CD4-positive, alpha-beta T cell (primary cell): Measurements from ENCODE around the gene FDX2. TPM values are rescaled to one million over a fixed set of nuclear protein-coding genes. Genes with fewer than 3 reads are reported as not detected.

Experiments
- ATAC-seq: fragments of 200-7000 bp; cut with Tn5 transposase; one replicate; pipeline ENCODE4 v1.10.0; 2022; ENCODE audit warnings: mild to moderate bottlenecking; ENCODE audit not compliant: poor library complexity
- CTCF ChIA-PET: fragments of 350-600 bp; sonication (Branson Sonifier 250); formaldehyde crosslinking; loops from one replicate; lab custom pipeline; 2021; ENCODE audit warnings: antibody characterized with exemption, inconsistent platforms; lab: Charles Lee
- POLR2A ChIA-PET: fragments of 350-600 bp; sonication (Branson Sonifier 250); formaldehyde crosslinking; loops from one replicate; lab custom pipeline; 2021; ENCODE audit warnings: antibody characterized with exemption, inconsistent platforms; lab: Charles Lee
- DNase-seq, 14 experiments: peaks; one replicate each; pipeline ENCODE4 v3.0.0-alpha.2; 2013 to 2020; ENCODE audit warnings: mixed read lengths in 2 of 14
- H3K27ac ChIP-seq, 2 donors: one replicate each; pipeline versions ENCODE4 v1.5.1 to v1.7.0; 2013; ENCODE audit warnings: low read length in 2 of 2, low read depth in 1 of 2, mild to moderate bottlenecking in 1 of 2
- H3K27me3 ChIP-seq, 2 experiments: 1 replicate in 1 of 2; 2 replicates in 1 of 2; pipeline versions ENCODE4 v1.6.1 to v1.7.0; 2013; ENCODE audit warnings: low read length in 2 of 2, control low read depth in 1 of 2, mild to moderate bottlenecking in 1 of 2, moderate library complexity in 1 of 2; ENCODE audit not compliant: insufficient read depth in 2 of 2, control insufficient read depth in 1 of 2
- H3K36me3 ChIP-seq: one replicate; pipeline ENCODE4 v1.6.1; 2013; ENCODE audit warnings: low read length, control low read depth; ENCODE audit not compliant: insufficient read depth
- H3K4me1 ChIP-seq: one replicate; pipeline ENCODE4 v1.6.1; 2013; ENCODE audit warnings: low read length, control low read depth; ENCODE audit not compliant: insufficient read depth
- H3K4me3 ChIP-seq: one replicate; pipeline ENCODE4 v1.5.1; 2013; ENCODE audit warnings: mild to moderate bottlenecking, low read length, moderate library complexity
- H3K9me3 ChIP-seq, 2 experiments: 1 replicate in 1 of 2; 2 replicates in 1 of 2; pipeline versions ENCODE4 v1.6.1 to v1.7.0; 2013; ENCODE audit warnings: low read length in 2 of 2, mild to moderate bottlenecking in 2 of 2, control low read depth in 1 of 2, moderate library complexity in 1 of 2; ENCODE audit not compliant: control insufficient read depth in 1 of 2, insufficient read depth in 1 of 2
- H3K27ac Mint-ChIP-seq: one replicate; pipeline ENCODE4 v1.8.0; 2020; ENCODE audit warnings: mixed read lengths
- H3K27me3 Mint-ChIP-seq: one replicate; pipeline ENCODE4 v1.8.0; 2021; ENCODE audit warnings: mixed read lengths
- H3K36me3 Mint-ChIP-seq: one replicate; pipeline ENCODE4 v1.8.0; 2021; ENCODE audit warnings: low read depth, mixed read lengths
- H3K4me1 Mint-ChIP-seq: one replicate; pipeline ENCODE4 v1.8.0; 2021; ENCODE audit warnings: low read depth, mixed read lengths
- H3K4me3 Mint-ChIP-seq: one replicate; pipeline ENCODE4 v1.8.0; 2020; ENCODE audit warnings: mild to moderate bottlenecking, mixed read lengths
- H3K9me3 Mint-ChIP-seq: one replicate; pipeline ENCODE4 v1.8.0; 2020; ENCODE audit warnings: mixed read lengths
- intact Hi-C, 2 experiments: fragments of 100-400 bp; cut with DNase I in 1 of 2; cut with micrococcal nuclease in 1 of 2; formaldehyde crosslinking; loops; one replicate each; pipeline versions ENCODE4 v1.15.1 to v1.9.0; 2023 to 2025; cut with DNase I, micrococcal nuclease
- total RNA-seq, 174 experiments: library from RNA in 2 of 174; stranded (reverse) in 2 of 174; gene quantifications; one replicate each; pipeline ENCODE4 v1.2.3 and lab custom pipeline; 2021 to 2026
- TF ChIP-seq, protein P1 (sequence below): fragments of 200-600 bp; IDR thresholded peaks from one replicate; pipeline ENCODE4 v1.8.0; 2022; ENCODE audit warnings: antibody characterized with exemption, mild to moderate bottlenecking

Gene FDX2
- total RNA-seq, 2 experiments from 2014 or later, result 1.2 to 1.9 TPM

DNA sequence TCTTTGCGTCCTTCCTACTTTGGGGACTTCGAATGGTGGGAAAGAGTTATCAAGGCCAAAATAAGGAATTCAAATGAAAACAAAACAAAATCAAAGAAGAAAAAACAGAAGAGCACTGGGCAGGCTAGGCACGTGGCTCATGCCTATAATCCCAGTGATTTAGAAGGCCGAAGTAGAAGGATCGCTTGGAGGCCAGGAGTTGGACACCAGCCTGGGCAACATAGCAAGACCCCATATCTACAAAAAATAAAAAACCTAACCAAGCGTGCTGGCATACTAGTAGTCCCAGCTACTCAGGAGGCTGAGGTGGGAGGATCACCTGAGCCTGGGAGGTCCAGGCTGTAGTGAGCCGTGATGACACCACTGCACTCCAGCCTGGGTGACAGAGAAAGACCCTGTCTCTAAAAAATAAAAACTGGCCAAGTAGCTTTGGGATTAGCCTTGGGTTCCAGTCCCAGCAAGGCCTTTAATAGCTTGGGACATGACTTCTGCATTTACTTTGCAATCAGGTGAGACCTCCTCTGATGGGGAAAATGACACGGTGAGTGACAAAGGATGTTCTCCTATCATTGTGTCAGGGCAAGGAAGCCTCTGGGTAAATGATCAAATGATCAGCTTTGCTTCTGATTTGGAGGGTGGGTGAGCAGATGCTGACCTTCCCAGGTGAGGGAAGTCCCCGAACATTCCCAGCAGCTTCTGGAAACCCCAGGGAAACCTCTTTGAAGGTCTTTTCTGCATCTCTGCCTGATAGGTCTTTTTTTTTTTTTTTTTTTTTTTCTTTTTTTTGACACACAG, 37.8 kb downstream of the FDX2 start:
- H3K4me1 Mint-ChIP-seq, result peaks cover 4% of the 10 kb centered on the region
- TF ChIP-seq, protein P1, sequence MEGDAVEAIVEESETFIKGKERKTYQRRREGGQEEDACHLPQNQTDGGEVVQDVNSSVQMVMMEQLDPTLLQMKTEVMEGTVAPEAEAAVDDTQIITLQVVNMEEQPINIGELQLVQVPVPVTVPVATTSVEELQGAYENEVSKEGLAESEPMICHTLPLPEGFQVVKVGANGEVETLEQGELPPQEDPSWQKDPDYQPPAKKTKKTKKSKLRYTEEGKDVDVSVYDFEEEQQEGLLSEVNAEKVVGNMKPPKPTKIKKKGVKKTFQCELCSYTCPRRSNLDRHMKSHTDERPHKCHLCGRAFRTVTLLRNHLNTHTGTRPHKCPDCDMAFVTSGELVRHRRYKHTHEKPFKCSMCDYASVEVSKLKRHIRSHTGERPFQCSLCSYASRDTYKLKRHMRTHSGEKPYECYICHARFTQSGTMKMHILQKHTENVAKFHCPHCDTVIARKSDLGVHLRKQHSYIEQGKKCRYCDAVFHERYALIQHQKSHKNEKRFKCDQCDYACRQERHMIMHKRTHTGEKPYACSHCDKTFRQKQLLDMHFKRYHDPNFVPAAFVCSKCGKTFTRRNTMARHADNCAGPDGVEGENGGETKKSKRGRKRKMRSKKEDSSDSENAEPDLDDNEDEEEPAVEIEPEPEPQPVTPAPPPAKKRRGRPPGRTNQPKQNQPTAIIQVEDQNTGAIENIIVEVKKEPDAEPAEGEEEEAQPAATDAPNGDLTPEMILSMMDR, result no peak
- H3K27ac ChIP-seq, result no peak overlapping the region
- ATAC-seq, result no peak
- no peaks in the 10 kb centered on the region for H3K9me3 Mint-ChIP-seq
- no peaks in the 10 kb centered on the region for H3K9me3 ChIP-seq
- no peak overlapping the region for H3K4me3 ChIP-seq
- intact Hi-C loops, result no loop called here
- no peaks in the 10 kb centered on the region for H3K27me3 ChIP-seq
- ChIA-PET POLR2A (no interaction called here), CTCF (interaction anchor here (0.9 to 1.0 kb wide), 3 partner anchors 9 to 111 kb away, joined by 3 to 4 read pairs (median 3); no protein-coding TSS in a partner anchor)
- no peaks in the 10 kb centered on the region for H3K4me1 ChIP-seq
- peak in 1 of 14 experiments; percentile 10 for DNase-seq
- no peak overlapping the region for H3K4me3 Mint-ChIP-seq
- H3K36me3 ChIP-seq, result peaks cover 22% of the 10 kb centered on the region
- no peaks in the 10 kb centered on the region for H3K27me3 Mint-ChIP-seq
- peaks cover 30% of the 10 kb centered on the region for H3K36me3 Mint-ChIP-seq
- no peak overlapping the region for H3K27ac Mint-ChIP-seq

- ATAC-seq (no peak), DNase-seq (no peak)
- H3K27ac ChIP-seq, result no peak overlapping the region
- no peak overlapping the region for H3K4me3 ChIP-seq
- TF ChIP-seq, protein P1, result no peak
- H3K4me3 Mint-ChIP-seq, result no peak overlapping the region
- intact Hi-C loops, result loop anchor here in 1 of 2 experiments (5.0 kb wide), 1 partner anchor 43 kb away; the partner anchor contains the start of gene FDX2
- ChIA-PET CTCF (interaction anchor here (0.7 to 1.2 kb wide), 2 partner anchors 10 to 46 kb away, joined by 3 read pairs; no protein-coding TSS in a partner anchor), POLR2A (no interaction called here)
- peaks cover 24% of the 10 kb centered on the region for H3K36me3 Mint-ChIP-seq
- no peaks in the 10 kb centered on the region for H3K27me3 ChIP-seq
- H3K4me1 ChIP-seq, result peaks cover 32% of the 10 kb centered on the region
- peaks cover 34% of the 10 kb centered on the region for H3K4me1 Mint-ChIP-seq
- no peaks in the 10 kb centered on the region for H3K9me3 ChIP-seq
- no peak overlapping the region for H3K27ac Mint-ChIP-seq
- no peaks in the 10 kb centered on the region for H3K27me3 Mint-ChIP-seq
- peaks cover 20% of the 10 kb centered on the region for H3K36me3 ChIP-seq
- H3K9me3 Mint-ChIP-seq, result no peaks in the 10 kb centered on the region
These were observed 41.2 kb downstream of the FDX2 start for GRCh38 chr19:10274589-10274988.

- Mint-ChIP-seq H3K4me3 (peak overlapping the region; percentile 86), H3K9me3 (no peaks in the 10 kb centered on the region), H3K4me1 (peaks cover 38% of the 10 kb centered on the region), H3K27me3 (no peaks in the 10 kb centered on the region), H3K27ac (peak overlapping the region; percentile 80), H3K36me3 (peaks cover 13% of the 10 kb centered on the region)
- ChIA-PET CTCF (interaction anchor here (0.5 to 6.4 kb wide), 10 partner anchors 13 to 120 kb away, joined by 3 to 102 read pairs (median 10); partner anchors contain the start of gene ICAM5), POLR2A (interaction anchor here (0.6 to 4.0 kb wide), 17 partner anchors 9 to 436 kb away, joined by 3 to 69 read pairs (median 10); partner anchors contain the start of genes CDC37, FDX2, ICAM4 and ICAM5)
- Histone ChIP-seq H3K4me1 (peaks cover 36% of the 10 kb centered on the region), H3K36me3 (peaks cover 7% of the 10 kb centered on the region), H3K27ac (peak overlapping the region; percentile 77 to 95), H3K9me3 (no peaks in the 10 kb centered on the region), H3K4me3 (peak overlapping the region; percentile 80), H3K27me3 (no peaks in the 10 kb centered on the region)
- intact Hi-C loops, result loop anchor here (2.0 to 5.0 kb wide), 2 partner anchors 15 to 46 kb away; partner anchors contain the start of genes FDX2 (in 1 of the 2) and ICAM4 (in 1 of the 2)
- TF ChIP-seq, protein P1, result no peak
- DNase-seq (peak in 4 of 14 experiments; percentile 24 to 87 (median 65)), ATAC-seq (no peak)
These were observed 44.2 kb downstream of the FDX2 start for GRCh38 chr19:10271543-10272086.
